GM18508 (cell line): ENCODE measurements around the gene HTR5A.

Experiments used
- ATAC-seq: cut with Tn5 transposase; IDR thresholded peaks from one replicate; pipeline ENCODE4 v1.9.1; 2021; ENCODE audit warnings: moderate number of reproducible peaks; ENCODE audit not compliant: insufficient read depth, unreplicated experiment

The HTR5A gene

DNA sequence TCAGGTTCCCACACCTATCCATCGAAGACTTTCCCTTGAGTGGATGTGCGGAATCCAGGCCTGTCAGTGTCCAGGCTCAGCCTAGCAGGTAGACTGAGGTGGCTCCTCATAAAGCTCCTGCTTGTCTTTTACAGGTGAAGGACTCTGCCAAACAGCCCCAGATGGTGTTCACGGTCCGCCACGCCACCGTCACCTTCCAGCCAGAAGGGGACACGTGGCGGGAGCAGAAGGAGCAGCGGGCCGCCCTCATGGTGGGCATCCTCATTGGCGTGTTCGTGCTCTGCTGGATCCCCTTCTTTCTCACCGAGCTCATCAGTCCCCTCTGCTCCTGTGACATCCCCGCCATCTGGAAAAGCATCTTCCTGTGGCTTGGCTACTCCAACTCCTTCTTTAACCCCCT is 13.9 kb downstream of the HTR5A start:
- ATAC-seq, result no peak

DNA sequence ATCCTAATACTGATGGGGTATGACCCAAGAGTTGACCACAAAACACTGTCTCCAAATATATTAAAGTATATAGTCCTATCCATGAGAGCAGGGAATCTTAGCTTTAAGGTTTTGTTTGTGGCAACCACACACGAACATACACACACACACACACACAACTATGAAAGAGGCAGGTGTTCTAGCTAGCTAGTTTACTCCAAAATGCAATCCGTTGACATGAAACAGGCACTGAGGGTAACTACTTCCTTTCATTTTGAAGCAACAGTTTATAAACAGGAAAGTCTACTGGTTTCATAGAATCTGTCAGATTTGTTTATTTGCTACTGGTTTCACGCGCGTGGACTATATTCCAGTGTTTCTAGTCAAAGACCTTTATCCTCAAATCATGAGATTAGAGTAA is 14.8 kb downstream of the HTR5A start:
- no peak for ATAC-seq

DNA sequence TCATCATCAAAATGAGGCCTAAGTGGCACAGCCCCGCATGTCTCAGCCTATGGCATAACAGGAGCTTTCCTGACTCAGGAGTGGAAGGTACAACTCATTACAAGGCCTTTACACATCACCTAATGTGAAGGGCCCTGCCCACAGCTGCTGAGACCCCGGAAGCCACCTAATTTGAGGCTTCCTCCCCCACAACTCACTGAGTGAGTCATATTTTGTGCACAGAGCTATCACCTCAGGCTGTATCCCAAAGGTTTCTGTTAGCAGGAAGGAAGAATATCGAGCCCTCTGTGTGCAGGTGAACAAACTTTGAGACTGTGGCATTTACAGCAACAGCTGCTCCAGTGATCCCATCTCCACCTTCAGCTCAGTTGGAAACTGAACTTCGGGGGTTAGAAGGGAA is 20.6 kb downstream of the HTR5A start:
- no peak for ATAC-seq

DNA sequence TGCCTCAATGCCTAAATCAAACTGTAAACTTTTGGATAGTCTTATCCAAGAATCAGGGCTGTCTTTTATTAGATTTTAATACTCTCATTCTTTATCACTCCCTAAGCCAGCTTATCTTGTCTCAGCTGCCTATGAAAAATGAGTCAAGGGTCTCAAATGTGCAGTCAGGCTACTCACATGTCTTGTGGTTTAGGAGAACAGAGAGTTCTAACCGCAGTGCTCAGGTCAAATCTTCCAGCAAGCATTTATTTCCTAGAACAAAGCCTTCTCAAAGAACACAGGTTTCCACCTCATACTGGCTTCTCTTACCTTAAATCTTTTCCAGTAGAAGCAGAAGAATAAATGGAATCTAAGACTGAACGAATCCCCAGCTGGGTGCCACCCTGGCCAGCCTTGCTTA is 23.5 kb downstream of the HTR5A start:
- ATAC-seq, result no peak

DNA sequence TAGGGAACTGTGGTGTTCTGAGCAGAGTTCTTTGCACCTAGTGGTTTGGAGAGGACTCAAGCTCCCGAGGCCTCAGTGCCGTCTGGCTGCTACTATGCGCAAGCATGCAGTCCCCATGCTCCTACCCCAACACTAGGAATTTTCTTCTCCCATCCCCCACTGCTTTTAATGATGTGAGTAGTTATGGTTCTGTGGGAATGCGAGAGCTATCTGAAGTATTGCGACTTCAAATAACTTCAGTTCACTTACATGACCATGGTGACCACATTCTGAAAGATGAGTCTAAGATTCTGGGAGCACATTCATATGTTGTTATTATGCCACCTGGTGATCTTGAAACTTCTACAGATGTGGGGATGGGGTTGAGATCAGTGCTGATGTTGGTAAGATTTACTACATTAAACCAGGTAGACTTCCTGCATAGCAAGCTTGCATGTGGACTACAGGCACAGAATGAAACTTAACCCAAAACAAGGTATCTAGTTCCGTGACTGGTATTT is 24.6 kb downstream of the HTR5A start:
- no peak for ATAC-seq

DNA sequence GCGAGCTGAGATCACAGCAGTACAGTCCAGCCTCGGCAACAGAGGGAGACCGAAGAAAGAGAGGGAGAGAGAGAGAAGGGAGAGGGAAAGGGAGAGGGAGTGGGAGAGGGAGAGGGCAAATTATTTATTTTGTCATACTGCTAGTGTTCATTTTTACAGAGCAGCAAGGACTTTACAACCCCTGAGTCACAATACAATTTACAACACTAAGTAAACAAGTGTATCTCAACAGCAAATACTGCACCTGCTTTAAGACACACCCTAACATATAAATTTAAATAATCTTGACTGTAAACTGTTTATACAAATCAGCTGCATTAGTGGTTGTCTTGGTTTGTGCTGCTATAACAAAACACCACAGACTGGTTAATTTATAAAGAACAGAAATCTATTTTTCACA is 27.2 kb downstream of the HTR5A start:
- no peak for ATAC-seq

DNA sequence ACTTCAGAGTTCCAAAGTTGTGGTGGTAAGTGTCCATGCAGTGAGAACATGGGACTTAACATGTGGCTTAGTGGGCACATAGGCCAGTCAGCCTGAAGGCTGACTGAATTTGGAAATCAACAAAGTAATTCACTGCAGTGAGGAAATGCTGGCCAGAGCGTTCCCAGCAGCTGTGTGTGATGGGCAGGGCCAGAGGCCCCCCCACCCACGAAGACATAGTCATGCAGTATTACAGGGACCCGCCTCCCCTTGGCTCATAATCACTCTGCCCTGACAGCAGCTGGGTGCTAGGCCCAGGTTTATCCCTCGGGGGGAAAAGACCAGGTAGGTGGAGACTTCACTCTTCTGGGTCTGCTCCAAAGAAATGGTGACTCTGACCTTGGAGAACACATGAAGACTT is 33.7 kb downstream of the HTR5A start:
- ATAC-seq, result no peak

DNA sequence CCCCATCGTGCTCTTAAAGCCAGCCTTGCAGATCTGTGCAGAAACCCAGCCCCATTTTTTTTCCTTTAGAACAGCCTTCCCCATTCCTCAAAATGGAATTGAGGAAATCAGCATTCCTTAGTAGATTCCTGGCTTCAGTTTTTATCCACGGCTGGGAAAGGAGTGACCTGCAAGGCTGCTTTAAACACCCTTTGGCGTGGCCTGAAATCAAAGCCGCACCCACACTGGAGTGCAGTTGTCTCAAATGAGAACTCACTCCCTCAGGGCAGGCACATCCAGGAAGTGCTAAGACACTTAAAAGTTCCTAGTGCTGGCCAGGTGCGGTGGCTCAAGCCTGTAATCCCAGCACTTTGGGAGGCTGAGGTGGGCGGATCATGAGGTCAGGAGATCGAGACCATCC is 34.8 kb downstream of the HTR5A start:
- no peak for ATAC-seq

DNA sequence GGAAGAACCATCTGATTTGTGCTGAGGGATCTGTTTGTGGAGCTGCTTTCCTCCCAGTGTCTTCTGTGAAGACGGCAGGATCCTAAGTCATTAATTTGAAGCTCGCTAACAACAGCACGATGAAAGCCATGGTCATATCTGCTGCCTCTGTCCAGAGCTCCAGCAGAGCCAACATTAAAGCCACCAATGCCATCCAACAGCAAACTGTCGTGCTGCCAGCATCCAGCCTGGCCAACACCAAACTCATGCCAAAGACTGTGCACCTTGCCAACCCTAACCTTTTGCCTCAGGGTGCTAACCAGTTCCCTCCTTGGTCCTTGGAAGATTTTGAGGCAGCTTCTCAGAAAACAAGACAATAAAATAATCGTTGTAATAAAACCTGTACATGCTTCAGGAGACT is 36.2 kb downstream of the HTR5A start:
- ATAC-seq, result no peak

DNA sequence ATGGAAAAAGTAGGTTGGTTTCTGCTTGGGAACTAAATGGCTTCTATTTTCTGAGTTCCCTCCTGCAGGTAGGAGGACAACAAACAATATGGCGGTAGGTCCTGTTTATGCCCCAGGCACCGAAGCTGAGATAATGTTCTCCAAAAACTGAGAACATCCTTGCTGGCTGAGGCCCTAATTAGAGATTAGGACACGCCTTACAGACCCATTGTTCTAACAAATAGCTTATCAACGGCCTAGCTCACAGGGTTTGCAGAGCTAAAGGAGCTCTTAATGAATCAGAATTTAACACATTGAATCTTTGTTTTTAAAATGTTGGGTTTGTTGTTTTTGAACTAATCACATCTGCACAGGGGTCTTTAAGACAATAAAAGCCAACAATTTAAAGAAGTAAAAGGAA is 37.0 kb downstream of the HTR5A start:
- ATAC-seq, result no peak

DNA sequence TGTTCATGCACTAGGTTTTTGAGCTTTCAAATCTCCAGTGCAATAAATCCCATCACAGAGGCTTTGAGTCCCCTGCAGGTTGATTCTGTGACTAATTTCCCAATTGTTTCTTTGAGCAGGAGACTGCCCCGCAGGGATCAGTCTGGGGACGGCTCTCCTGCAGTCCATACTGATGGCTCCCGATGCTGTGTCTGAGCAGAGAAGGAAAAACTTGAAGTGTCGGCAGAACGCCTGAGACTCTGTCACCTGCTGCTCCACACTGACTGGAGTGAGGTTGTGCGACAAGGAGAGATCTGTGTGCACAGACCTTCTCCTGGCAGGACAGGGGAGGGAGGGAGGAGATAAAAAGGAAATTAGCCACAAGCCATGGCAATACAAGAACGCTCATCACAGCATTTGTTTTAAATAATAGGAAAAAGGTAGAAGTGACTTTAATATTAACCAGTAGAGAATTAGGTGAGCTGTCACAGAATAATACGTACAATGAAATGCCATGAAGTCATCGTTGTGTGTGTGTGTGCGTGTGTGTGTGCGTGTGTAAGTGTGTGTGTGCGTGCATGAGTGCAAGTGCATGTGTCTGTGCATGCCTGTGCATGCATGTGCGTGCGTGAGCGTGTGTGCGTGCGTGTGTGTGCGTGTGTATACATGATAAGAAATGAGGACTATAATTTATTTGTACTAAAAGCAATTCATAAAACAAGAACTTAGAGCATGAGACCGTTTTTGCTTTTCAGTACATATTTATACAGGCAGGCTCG is 38.2 kb downstream of the HTR5A start:
- ATAC-seq, result no peak

DNA sequence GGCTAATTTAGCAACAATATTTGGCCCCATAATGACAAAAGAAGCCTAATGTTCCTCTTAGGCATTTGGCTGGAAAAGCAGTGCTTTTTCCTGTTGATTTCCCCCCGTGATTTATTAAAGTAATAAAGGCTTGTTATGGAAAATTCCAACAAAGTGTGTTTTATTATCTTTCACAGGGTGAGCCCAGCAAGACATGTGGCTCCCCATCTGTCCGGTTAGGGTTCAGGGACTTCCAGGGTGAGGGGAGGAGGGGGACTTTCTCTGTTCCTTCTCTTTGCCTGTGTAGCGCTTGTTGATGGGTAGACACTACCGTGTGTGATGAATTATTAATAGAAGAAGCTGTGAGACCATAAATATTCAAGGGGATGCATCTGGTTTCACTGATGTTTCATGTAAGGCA is 39.0 kb downstream of the HTR5A start:
- ATAC-seq, result no peak

DNA sequence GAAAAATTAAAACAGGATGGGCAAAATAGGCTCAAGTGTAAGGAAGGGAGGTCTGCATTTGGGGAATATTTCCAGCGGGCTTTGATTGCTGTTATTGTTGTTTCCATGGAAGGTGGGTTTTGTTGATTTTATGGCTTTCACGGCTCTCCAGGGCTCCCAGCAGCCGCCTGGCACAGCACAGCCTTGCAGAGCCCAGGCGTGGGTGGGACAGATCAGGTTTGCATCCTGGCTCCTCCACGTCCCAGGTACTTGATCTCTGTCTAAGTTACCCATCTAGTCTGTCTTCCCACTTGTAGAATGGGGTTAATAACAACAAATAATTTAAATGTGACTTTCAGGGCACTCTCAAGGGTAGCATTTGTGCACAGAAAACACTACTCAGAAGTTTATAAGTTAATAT is 45.2 kb downstream of the HTR5A start:
- ATAC-seq, result no peak

DNA sequence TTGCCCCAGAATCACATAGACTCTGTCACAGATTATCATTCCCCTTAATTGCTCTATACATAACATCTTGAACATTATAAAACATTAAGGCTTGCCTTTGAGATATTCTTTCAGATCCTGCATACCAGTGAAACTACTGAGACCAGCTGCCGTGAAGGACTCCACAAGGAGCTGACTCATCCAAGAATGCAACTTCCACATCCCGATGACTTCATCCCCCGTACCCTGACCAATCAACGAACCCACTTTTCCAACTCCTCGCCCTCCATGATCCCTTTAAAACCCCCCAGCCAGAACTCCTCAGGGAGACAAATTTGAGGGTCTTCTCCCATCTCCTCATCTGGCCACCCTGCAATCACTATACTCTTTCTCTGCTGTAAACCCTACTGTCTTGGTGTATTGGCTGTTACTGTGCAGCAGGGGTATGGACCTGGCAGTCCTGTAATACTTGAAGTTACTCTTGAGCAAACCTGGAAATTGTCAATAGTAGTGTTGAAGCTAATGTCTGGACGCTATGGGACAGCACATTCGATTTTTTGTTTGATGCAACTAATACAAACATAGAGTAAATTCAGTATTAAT is 49.8 kb downstream of the HTR5A start:
- no peak for ATAC-seq

DNA sequence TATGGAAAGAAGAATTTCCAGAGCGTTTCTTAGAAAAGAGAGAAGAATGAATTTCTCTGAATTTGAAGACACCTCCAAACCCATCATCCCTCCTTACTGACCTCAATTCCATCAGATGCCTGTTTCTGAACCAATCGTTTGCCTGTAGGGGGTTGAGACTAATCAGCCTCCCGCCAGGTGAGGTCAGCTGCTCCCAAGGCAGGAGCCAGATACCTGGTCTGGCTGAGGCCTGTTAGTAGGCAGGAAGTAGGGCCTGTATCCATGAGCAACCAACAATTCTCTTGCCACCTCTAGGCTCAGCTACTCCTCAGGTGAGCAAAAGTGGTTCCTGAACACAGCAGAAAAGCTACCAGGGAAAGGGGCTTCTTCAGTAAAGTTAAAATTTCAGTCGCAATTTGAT is 50.3 kb downstream of the HTR5A start:
- ATAC-seq, result no peak

DNA sequence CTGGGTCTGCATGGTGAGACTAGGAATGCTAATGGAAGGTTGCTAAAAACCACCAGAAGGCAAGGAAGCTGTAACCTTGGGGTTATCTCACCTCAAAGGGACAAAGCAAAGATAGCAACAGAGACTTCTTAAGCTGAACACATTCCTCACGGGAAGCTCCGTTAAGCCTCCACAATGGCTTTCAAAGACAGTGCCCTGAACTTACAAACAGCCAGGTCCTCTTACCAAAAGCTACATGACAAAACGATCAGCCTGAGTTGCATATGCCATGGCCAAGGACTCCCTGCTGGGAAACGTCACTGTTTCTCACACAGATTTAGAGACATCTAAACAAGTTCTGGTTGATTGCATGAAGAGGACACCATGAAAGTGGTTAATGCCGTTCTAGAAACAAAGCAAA is 52.7 kb downstream of the HTR5A start:
- no peak for ATAC-seq

DNA sequence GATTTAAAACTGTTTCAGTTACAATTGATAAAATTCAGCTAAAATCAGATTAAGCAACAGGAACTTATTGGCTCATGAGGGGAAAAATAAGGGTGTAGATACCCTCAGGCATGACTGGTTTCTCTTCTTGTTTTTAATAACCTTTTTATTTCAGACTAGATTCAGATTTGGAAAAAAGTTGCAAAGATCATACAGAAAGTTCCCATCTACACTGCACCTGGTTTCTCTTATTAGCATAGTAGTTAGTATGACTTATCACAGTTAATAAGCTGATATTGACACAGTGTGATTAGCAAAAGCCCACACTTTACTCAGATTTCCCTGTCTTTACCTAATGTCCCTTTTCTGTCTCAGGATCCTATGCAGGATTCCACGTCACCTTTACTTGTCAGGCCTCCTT is 53.3 kb downstream of the HTR5A start:
- no peak for ATAC-seq

DNA sequence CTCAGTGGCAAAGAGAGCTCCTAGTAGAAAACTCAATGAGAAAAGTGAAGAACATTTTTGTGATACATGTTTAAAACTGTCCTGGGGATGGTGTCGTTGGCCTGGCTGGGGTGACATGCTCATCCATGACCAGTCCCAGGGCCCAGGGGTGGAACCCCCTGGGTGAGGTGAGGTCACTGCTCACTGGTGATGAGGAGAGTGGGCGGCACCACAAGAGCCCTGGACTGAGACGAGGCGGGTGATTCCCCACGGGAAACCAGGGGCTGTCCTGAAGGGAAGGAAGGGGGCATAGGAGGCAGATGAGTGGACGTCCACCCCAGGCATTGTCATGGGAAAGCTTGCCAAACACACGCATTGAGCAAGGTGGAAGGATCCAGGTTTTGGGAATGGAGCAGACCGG is 54.6 kb downstream of the HTR5A start:
- no peak for ATAC-seq

DNA sequence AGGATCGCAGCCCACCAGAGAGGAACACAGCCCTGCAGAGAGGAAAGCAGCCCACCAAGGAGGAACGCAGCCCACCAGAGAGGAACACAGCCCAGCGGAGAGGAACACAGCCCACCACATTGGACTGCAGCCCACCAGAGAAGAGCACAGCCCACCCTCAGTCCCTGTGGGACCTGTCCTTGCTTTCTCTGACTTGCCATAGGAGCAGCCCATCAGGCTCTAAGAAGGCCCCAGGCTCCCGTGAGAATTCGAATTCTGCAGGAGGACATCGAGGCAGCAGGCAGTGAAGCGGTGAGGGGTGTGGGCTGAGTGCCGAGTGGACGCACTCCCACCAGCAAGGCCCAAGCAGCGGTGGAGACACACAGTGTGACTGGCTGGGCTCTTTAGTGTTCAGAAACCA is 59.1 kb downstream of the HTR5A start:
- no peak for ATAC-seq

DNA sequence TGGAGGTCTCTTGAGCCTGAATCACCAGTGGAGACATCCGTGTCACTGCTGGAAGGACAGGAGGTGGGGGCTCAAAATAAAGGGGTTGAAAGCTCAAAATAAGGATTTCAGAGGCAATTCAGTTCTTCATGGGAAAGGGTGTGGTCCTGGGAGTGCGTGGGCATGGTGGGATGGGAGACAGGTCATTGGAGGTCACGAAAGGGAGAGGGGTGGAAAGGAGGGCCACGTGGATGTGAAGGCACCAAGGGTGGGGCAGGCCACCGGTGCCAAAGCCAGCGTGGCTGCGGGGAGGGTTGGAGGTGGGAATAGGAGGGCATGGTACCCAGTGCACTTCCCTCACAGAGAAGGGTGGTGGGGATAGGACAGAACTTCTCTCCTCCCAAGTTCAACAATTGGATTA is 59.7 kb downstream of the HTR5A start:
- no peak for ATAC-seq

DNA sequence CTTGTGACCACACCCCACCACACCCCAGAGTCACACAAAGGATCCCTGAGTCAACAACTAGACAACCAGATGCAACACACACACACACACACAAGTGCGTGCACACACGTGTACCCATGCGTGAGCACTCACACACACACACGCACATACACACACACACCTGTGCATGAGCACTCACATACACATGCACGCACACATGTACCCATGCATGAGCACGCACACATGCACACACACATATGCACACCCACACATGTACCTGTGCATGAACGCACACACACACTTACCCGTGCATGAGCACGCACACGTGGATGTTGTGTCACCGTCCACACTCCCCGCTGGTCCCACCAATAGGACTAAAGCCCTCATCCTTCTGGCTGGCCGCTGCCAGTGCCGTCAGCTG is 60.4 kb downstream of the HTR5A start:
- ATAC-seq, result no peak

DNA sequence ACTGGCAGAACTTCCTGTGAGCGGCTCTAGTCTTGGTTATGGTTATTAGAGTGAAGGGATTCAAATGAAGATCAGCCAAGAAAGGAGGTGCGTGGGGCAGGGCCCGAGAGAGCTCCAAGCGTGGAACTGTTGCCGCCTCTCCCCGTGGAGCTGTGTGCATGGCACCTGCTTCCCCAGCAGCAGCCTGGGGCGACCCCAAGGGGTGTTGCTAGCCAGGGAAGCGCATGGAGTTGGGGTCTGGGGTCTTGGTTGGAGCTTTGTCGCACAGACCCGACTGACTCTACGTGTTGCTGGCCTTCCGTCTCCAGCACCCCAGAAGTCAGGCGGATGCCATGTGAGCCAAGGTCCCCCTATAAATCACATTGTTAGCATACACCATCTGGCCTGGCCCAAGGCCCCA is 61.0 kb downstream of the HTR5A start:
- ATAC-seq, result no peak
